MM.1S (cell line): ENCODE measurements around the gene GTPBP4.

ENCODE experiments used
- DNase-seq: peaks from one replicate; pipeline ENCODE4 v3.0.0-alpha.2; 2015
- H2AFZ ChIP-seq: fragments of 300-600 bp; sonication (generic); 2 replicates; pipeline ENCODE4 v1.6.0; 2016; ENCODE audit warnings: antibody characterized with exemption, low read length
- H3F3A ChIP-seq: fragments of 300-600 bp; sonication (generic); 2 replicates; pipeline ENCODE4 v1.6.1; 2016; ENCODE audit warnings: mild to moderate bottlenecking, antibody characterized with exemption, low read length, moderate library complexity, mixed read lengths; ENCODE audit not compliant: insufficient read depth
- H3K27ac ChIP-seq: fragments of 300-600 bp; sonication (generic); 2 replicates; pipeline ENCODE4 v1.5.1; 2016; ENCODE audit warnings: mild to moderate bottlenecking, low read length
- H3K27me3 ChIP-seq: fragments of 300-600 bp; sonication (generic); replicated peaks from 2 replicates; pipeline ENCODE4 v1.6.0; 2016; ENCODE audit warnings: low read length; ENCODE audit not compliant: insufficient read depth
- H3K36me3 ChIP-seq: fragments of 300-600 bp; sonication (generic); replicated peaks from 2 replicates; pipeline ENCODE4 v1.6.1; 2016; ENCODE audit warnings: mild to moderate bottlenecking, low read length, mixed read lengths; ENCODE audit not compliant: insufficient read depth
- H3K4me1 ChIP-seq: fragments of 300-600 bp; sonication (generic); 2 replicates; pipeline ENCODE4 v1.6.1; 2016; ENCODE audit warnings: low read length, mixed read lengths
- H3K4me2 ChIP-seq: fragments of 300-600 bp; sonication (generic); 2 replicates; pipeline ENCODE4 v1.6.0; 2016; ENCODE audit warnings: low read depth, low read length
- H3K4me3 ChIP-seq: fragments of 300-600 bp; sonication (generic); 2 replicates; pipeline ENCODE4 v1.5.1; 2016; ENCODE audit warnings: low read length, mixed read lengths
- H3K79me2 ChIP-seq: fragments of 300-600 bp; sonication (generic); 2 replicates; pipeline ENCODE4 v1.6.1; 2016; ENCODE audit warnings: mixed run types, low read length, mixed read lengths
- H3K9ac ChIP-seq: fragments of 300-600 bp; sonication (generic); 2 replicates; pipeline ENCODE4 v1.6.1; 2016; ENCODE audit warnings: low read length, mixed read lengths
- H3K9me2 ChIP-seq: fragments of 300-600 bp; sonication (generic); replicated peaks from 2 replicates; pipeline ENCODE4 v1.6.1; 2016; ENCODE audit warnings: mild to moderate bottlenecking, low read length, mixed read lengths; ENCODE audit not compliant: insufficient read depth
- H3K9me3 ChIP-seq: fragments of 300-600 bp; sonication (generic); replicated peaks from 2 replicates; pipeline ENCODE4 v1.6.1; 2016; ENCODE audit warnings: mild to moderate bottlenecking, low read length, mixed read lengths; ENCODE audit not compliant: insufficient read depth
- H4K20me1 ChIP-seq: fragments of 300-600 bp; sonication (generic); 2 replicates; pipeline ENCODE4 v1.6.1; 2016; ENCODE audit warnings: mild to moderate bottlenecking, low read length, moderate library complexity, mixed read lengths; ENCODE audit not compliant: insufficient read depth
- CTCF ChIP-seq: fragments of 300-600 bp; sonication (generic); IDR thresholded peaks from 2 replicates; pipeline ENCODE4 v1.5.1; 2016; ENCODE audit warnings: antibody characterized with exemption, low read length, mixed read lengths
- EZH2 ChIP-seq: fragments of 300-600 bp; sonication (generic); optimal IDR thresholded peaks from 2 replicates; pipeline ENCODE3; 2017; ENCODE audit warnings: low read depth, mild to moderate bottlenecking, antibody characterized with exemption, low read length, mixed read lengths
- EZH2phosphoT487 ChIP-seq: fragments of 300-600 bp; sonication (generic); IDR thresholded peaks from 2 replicates; pipeline ENCODE4 v1.6.1; 2018; ENCODE audit warnings: antibody characterized with exemption, low read length

The GTPBP4 gene

GRCh38 chr10:974038-974784 is 14.0 kb upstream of the GTPBP4 start:
- Histone ChIP-seq H3K4me2 (no peak overlapping the region), H3K9ac (no peak overlapping the region), H3K27me3 (no peaks in the 10 kb centered on the region), H3K4me3 (no peak overlapping the region), H4K20me1 (no peaks in the 10 kb centered on the region), H3K79me2 (no peaks in the 10 kb centered on the region), H3K9me2 (no peaks in the 10 kb centered on the region), H3F3A (no peaks in the 10 kb centered on the region), H3K9me3 (0 out of 2 replicates have a peak, but pooled peaks cover 4% of the 10 kb centered on the region), H3K36me3 (no peaks in the 10 kb centered on the region), H2AFZ (no peak overlapping the region), H3K4me1 (no peaks in the 10 kb centered on the region), H3K27ac (no peak overlapping the region)
- no peak for DNase-seq
- no peak for TF ChIP-seq EZH2phosphoT487
- no peak for TF ChIP-seq CTCF
- no peak for TF ChIP-seq EZH2

- Histone ChIP-seq H3K9me2 (no peaks in the 10 kb centered on the region), H3K27ac (no peak overlapping the region), H3K4me2 (no peak overlapping the region), H3K27me3 (no peaks in the 10 kb centered on the region), H3K79me2 (no peaks in the 10 kb centered on the region), H3K9me3 (0 out of 2 replicates have a peak, but pooled peaks cover 4% of the 10 kb centered on the region), H3F3A (no peaks in the 10 kb centered on the region), H3K36me3 (no peaks in the 10 kb centered on the region), H3K4me1 (no peaks in the 10 kb centered on the region), H3K4me3 (no peak overlapping the region), H4K20me1 (no peaks in the 10 kb centered on the region), H2AFZ (no peak overlapping the region), H3K9ac (no peak overlapping the region)
- DNase-seq, result no peak
- no peak for TF ChIP-seq CTCF
- no peak for TF ChIP-seq EZH2phosphoT487
- no peak for TF ChIP-seq EZH2
Measured at GRCh38 chr10:974785-975074, 13.5 kb upstream of the GTPBP4 start.

GRCh38 chr10:976316-976715 is 11.9 kb upstream of the GTPBP4 start:
- Histone ChIP-seq H3K27me3 (no peaks in the 10 kb centered on the region), H3K9me2 (no peaks in the 10 kb centered on the region), H3K4me2 (no peak overlapping the region), H3K9ac (no peak overlapping the region), H3F3A (no peaks in the 10 kb centered on the region), H4K20me1 (no peaks in the 10 kb centered on the region), H3K4me1 (no peaks in the 10 kb centered on the region), H3K9me3 (0 out of 2 replicates have a peak, but pooled peaks cover 4% of the 10 kb centered on the region), H3K4me3 (no peak overlapping the region), H3K79me2 (no peaks in the 10 kb centered on the region), H2AFZ (no peak overlapping the region), H3K27ac (no peak overlapping the region), H3K36me3 (no peaks in the 10 kb centered on the region)
- TF ChIP-seq EZH2phosphoT487, result no peak
- TF ChIP-seq EZH2, result no peak
- no peak for DNase-seq

- Histone ChIP-seq H3K27ac (no peak overlapping the region), H3K9ac (no peak overlapping the region), H3K4me3 (no peak overlapping the region), H2AFZ (no peak overlapping the region), H3K9me3 (0 out of 2 replicates have a peak, but pooled peaks cover 4% of the 10 kb centered on the region), H3K27me3 (no peaks in the 10 kb centered on the region), H3K9me2 (no peaks in the 10 kb centered on the region), H3K36me3 (no peaks in the 10 kb centered on the region), H3K4me1 (no peaks in the 10 kb centered on the region), H4K20me1 (no peaks in the 10 kb centered on the region), H3K79me2 (no peaks in the 10 kb centered on the region), H3F3A (no peaks in the 10 kb centered on the region), H3K4me2 (no peak overlapping the region)
- DNase-seq, result no peak
- TF ChIP-seq EZH2phosphoT487 (no peak), CTCF (no peak), EZH2 (no peak)
Measured at GRCh38 chr10:978826-979421, 9.3 kb upstream of the GTPBP4 start.
